ENCODE data around the gene DSCAM.

The DSCAM gene

DNA sequence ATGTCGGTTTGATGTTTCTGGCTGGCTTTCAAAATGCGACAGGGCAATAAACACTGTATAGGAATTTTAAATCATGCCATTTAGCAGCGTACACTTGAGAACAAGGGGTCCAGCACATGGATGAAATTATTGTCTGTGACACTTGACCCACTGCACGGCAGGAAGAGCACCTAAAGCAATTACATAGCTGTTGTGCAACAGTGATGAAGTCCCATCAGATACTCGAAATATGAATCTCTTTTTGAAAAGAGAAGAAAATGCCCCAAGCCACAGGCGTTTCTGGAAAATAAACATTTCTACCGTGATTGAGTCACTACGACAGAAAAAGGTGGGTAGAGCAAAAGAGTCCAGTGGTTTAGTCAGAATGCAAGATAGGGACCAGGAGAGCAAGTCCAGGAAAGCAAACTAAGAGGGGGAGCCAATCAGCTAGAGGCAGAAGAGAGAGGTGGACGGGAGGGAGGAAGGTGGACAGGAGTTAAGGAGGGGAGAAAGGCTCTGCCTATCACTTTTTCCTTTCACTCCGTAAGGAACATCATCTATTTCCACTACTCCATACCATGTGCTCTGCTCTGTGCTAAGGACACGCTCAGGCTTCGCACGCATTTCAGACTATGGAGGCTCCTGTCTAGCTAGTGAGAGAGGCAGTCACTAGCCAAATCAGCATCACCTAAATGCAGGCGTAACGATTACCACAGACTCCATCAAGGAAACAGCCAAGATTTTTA lies 6.4 kb downstream of the DSCAM start:
- no peak for DNase-seq (ENCODE audit: low read depth in 2 of 3, low spot score in 1 of 3)

- no peak for DNase-seq (ENCODE audit: low read depth in 2 of 3, low spot score in 1 of 3)
Observed at GRCh38 chr21:40839521-40839920, 7.4 kb downstream of the DSCAM start.

- DNase-seq (ENCODE audit: low read depth in 2 of 3, low spot score in 1 of 3) = no peak
Observed at GRCh38 chr21:40837456-40837855, 9.5 kb downstream of the DSCAM start.

DNA sequence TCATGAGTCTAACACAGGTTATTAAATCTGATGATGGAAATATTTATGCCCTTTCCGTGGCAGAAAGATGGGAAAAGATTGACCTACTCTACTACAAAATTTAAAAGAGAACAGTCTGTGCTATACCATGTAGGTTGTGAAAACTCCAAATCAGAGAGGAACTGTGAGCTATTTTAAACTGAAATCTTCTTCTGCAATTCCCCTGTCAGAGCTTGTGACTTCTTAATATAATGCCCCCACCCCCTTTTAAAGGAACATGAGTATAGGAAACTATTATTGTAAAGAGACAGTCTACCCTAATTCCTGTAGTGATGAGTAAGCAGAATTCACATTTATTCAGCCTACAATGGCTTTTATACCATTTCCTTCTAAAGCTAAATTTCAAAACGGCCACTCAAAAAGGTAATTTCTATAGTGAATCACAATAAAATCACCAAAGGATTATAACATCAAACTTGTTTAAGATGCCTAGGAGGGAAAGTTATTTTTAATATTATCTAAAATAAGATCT lies 11.7 kb downstream of the DSCAM start:
- no peak for DNase-seq (ENCODE audit: low read depth in 2 of 3, low spot score in 1 of 3)

DNA sequence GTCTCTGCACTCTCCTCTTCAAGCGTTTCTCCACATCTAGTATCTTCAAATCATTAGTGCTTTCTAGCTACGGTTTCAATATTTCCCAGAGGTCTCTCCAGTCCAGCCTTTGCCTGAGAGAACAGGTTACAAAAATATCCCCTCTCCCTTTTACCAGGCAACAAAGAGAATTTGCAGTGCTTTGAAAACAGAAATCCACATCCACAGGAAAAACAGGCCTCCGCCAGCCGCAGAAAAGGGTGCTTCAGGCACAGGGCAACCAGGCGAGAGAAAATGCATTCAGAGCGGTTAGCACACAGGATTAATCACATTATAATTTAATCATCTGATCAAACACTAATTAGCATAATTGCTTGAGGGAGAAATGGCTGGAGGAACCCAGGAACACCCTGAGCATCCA lies 13.8 kb downstream of the DSCAM start:
- DNase-seq (ENCODE audit: low read depth in 2 of 3, low spot score in 1 of 3) = no peak

DNA sequence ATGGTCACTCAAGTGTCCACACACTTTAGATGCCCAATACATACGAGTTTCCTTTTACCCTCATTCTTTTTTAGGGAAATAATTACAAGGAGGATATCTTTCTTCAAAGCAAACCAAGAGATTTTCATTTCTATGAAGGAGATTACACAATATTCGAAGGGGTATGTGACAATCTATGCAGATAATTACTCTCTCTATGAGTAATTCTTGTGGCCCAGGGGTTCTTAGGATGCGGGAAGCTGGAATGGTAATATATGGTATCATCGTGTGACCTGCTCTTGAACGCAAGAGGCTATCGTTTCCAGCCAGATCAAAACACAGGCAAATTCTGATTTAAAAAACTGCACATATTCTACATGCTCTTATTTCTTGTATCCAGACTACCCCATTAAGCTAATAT lies 14.6 kb downstream of the DSCAM start:
- DNase-seq (ENCODE audit: low read depth in 2 of 3, low spot score in 1 of 3) = no peak

GRCh38 chr21:40830836-40831235 lies 16.1 kb downstream of the DSCAM start:
- no peak for DNase-seq (ENCODE audit: low read depth in 2 of 3, low spot score in 1 of 3)

DNA sequence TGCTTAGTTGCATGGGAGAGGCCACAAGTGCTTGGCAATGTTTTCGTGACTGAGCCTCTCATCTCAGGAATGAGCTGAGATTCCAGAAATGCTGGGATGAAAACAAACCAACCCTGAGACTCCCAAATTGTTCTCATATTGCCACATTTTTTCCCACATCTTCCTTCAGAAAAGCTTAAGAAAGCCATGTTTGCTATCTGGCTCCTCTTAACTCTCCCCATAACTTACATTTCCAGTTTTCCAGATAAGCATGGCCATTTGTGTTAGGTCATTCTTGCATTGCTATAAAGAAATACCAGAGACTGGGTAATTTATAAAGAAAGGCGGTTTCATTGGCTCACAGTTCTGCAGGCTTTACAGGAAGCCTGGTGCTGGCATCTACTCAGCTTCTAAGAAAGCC lies 17.2 kb downstream of the DSCAM start:
- DNase-seq (ENCODE audit: low read depth in 2 of 3, low spot score in 1 of 3) = no peak

GRCh38 chr21:40829308-40829707 lies 17.6 kb downstream of the DSCAM start:
- DNase-seq (ENCODE audit: low read depth in 2 of 3, low spot score in 1 of 3) = no peak

DNA sequence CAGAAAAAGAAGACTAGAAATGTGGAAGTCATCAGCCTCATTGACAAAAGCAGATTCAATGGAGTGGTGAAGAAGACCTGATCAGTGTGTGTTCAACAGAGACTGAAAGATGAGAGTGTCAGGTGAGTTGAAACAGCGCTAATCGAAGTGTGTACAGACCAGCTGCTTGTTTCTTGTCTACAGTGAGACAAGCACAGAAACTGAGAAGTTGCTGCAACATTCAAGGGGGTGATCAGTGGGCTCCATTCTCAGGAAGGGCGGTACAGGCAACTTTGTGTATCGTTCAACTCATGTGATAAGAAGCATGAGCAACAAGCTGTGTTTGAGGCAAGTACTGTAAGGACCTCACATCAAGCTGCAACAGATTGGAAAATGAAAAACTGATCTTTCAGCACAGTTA lies 19.4 kb downstream of the DSCAM start:
- no peak for DNase-seq (ENCODE audit: low read depth in 2 of 3, low spot score in 1 of 3)

DNA sequence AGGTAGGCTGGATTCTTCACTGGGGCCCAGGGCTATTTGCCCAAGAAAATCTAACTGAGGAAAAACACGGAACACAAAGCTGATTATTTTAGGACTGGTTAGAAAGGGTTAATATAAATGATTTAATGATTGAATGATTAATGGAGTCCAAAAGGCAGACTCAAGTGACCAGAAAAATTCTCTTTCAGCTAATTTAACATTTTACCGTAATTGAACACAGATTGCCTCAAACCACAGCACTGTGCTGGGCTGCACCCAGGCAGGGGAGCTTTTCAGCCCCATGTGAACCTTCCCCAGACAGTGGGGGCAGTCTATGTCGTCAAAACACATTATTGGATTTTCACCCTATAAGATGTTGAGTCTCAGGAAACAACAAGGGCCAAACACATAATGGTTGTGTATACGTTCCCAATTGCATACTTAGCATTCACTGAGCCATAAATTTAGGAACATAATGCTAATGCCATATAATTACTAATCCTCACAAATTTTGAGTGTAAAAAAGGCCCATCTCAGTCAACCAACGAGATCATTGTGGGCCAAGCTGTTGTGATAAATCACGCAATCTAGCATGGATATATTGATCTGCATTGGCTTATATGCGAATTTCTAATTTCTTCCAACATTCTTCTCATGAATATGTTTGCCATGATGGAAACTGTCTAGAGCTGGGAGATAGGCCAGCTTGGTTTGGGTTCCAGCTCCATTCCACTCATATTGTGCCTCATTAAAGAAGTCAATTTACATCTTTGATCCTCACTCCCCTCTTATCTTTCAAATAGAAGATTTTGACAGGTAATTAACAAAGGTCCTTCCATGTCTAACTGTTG lies 27.7 kb downstream of the DSCAM start:
- no peak for DNase-seq (ENCODE audit: low read depth in 2 of 3, low spot score in 1 of 3)

- no peak for DNase-seq (ENCODE audit: low read depth in 2 of 3, low spot score in 1 of 3)
Observed at GRCh38 chr21:40813918-40814317, 33.0 kb downstream of the DSCAM start.

DNA sequence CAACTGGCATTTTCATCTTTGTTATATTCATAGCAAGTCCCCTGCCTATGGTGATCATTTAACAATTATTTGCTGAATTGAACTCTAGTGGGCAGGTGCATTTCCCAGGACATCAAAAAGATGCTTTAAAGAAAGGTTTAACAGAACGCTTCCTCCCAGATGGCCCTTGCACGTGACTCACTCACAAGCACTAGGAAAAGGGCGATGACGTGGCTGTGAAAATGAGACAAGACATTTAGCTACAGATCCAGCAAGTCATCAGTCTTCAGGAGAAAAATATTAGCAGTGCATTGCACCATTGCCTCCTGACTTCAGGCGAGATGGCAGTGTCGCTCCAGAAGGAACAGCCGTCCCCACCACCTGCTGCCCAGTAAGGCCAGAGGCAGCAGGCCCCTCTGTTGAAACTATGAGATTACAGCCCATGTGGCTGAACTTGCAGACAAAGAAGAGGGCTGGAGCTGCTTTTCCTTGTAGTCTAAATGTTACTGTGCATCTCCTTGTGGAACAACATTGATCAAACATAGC lies 37.2 kb downstream of the DSCAM start:
- DNase-seq (ENCODE audit: low read depth in 2 of 3, low spot score in 1 of 3) = no peak

- no peak for DNase-seq (ENCODE audit: low read depth in 2 of 3, low spot score in 1 of 3)
Observed at GRCh38 chr21:40803101-40803500, 43.9 kb downstream of the DSCAM start.

DNA sequence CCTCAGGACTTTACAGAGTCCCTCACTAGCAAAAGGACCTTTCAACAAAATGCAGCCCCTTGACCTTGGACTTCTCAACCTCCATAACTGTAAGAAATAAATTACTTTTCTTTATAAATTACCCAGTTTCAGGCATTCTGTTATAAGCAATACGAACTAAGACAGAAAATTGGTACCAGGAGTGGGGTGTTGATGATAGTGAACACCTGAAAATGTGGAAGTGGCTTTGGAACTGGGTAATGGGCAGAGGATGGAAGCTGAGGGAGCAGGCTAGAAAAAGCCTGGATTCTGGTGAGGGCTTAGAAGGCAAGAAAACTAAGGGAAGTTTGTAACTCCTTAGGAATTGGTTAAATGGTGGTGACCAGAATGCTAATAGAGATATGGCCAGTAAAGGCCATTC lies 46.8 kb downstream of the DSCAM start:
- no peak for DNase-seq (ENCODE audit: low read depth in 2 of 3, low spot score in 1 of 3)

DNA sequence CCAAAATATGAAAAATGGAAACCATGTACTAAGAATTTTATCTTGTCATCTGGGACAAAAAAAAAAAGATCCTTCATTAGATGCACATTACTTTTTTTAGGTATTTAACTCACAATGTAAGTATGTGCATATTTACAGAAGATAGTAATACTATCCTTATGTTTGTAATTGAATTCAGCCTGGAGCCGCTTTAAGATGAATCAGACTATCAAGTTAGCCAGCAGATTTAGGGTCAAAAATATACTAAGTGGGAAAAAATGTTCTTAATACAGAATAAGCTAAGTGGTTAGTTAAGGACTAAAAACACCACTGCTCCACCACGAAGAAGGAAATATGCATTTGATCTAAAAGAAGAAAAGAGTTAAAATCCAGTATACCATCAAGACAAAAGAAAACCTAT lies 49.1 kb downstream of the DSCAM start:
- no peak for DNase-seq (ENCODE audit: low read depth in 2 of 3, low spot score in 1 of 3)

GRCh38 chr21:40797410-40797809 lies 49.5 kb downstream of the DSCAM start:
- no peak for DNase-seq (ENCODE audit: low read depth in 2 of 3, low spot score in 1 of 3)

DNA sequence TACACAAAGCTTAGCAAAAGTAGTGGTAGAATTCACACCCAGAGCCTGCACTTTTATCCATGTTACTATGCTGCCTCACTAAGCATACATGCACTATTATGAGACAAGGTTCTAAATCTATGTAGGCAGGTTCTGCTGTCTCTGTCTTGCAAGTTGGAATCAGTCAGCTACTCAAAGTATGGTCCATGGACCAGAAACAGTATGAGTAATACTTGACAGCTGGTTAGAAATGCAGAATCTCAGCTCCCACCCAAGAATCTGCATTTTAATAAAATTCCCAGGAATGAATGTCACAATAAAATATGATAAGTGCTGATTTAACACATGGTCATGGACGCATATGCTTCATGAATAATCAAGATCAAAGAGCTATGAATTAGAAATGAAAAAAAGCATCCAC lies 50.5 kb downstream of the DSCAM start:
- DNase-seq (ENCODE audit: low read depth in 2 of 3, low spot score in 1 of 3) = no peak

- DNase-seq (ENCODE audit: low read depth in 2 of 3, low spot score in 1 of 3) = no peak
Observed at GRCh38 chr21:40795313-40795712, 51.6 kb downstream of the DSCAM start.

GRCh38 chr21:40792691-40793456 lies 54.1 kb downstream of the DSCAM start:
- no peak for DNase-seq (ENCODE audit: low read depth in 2 of 3, low spot score in 1 of 3)

DNA sequence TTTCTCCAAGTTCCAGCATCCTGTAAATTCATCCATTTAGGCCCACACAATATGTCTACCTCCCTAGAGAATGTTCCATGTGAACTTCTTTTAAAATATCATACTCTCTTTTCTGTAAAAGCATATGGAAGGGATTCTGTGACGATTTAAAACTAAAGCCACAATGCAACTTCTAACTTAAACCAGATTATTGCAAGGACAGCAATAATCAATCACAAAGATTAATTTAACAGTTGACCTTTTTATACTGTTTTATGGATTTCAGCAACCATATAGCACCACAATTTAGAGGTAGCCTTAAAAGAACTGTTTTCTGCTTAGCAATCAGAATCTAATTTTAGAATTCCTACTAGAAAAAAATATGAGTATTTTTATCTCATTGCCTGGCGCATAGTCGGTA lies 58.3 kb downstream of the DSCAM start:
- DNase-seq (ENCODE audit: low read depth in 2 of 3, low spot score in 1 of 3) = no peak

All from stimulated activated CD4-positive, alpha-beta T cell treated with anti-CD3 and anti-CD28 coated beads, Interleukin-12 subunit alpha, Interleukin-12 subunit beta, amount 100 ng/mL, for 48 hours (primary cell).